WTC11 (cell line): ENCODE results near the gene RPS6KC1.

ENCODE experiments used
- SMAD3 ChIP-seq: sonication (generic); formaldehyde crosslinking; IDR thresholded peaks from 2 replicates; pipeline ENCODE4 v1.8.0; 2022; ENCODE audit warnings: missing genetic modification reagents, mild to moderate bottlenecking, borderline replicate concordance
- TF ChIP-seq, protein P1 (sequence below): fragments of 200-600 bp; IDR thresholded peaks from 2 replicates; pipeline ENCODE4 v1.8.0; 2022; ENCODE audit warnings: antibody characterized with exemption

DNA sequence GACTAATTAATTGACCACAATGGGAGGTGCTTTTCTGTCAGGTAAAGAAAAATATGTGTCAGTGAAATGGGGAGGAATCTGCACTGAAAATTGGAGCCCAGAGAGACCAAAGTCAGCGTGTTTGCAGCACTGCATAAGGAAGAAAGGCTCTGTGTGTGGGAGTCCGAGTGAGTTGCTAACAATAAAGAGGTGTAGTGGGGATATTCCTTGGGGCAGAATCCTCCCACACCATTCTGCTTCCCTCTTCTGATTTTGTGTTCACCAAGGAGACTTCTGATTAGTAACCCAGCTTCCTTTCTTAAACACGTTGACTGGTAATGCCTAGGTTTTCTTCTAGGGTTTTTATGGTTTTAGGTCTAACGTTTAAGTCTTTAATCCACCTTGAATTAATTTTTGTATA, 240.5 kb downstream of the RPS6KC1 start:
- TF ChIP-seq, protein P1, sequence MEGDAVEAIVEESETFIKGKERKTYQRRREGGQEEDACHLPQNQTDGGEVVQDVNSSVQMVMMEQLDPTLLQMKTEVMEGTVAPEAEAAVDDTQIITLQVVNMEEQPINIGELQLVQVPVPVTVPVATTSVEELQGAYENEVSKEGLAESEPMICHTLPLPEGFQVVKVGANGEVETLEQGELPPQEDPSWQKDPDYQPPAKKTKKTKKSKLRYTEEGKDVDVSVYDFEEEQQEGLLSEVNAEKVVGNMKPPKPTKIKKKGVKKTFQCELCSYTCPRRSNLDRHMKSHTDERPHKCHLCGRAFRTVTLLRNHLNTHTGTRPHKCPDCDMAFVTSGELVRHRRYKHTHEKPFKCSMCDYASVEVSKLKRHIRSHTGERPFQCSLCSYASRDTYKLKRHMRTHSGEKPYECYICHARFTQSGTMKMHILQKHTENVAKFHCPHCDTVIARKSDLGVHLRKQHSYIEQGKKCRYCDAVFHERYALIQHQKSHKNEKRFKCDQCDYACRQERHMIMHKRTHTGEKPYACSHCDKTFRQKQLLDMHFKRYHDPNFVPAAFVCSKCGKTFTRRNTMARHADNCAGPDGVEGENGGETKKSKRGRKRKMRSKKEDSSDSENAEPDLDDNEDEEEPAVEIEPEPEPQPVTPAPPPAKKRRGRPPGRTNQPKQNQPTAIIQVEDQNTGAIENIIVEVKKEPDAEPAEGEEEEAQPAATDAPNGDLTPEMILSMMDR = no peak
- TF ChIP-seq SMAD3 = no peak
